GM18951 (cell line): ENCODE data around the gene ZNF287.

Experiments used
- POLR2A ChIP-seq: IDR thresholded peaks from 4 replicates; pipeline ENCODE4 v1.6.1; 2011; ENCODE audit warnings: mild to moderate bottlenecking; ENCODE audit not compliant: insufficient read length, insufficient read depth; ENCODE audit errors: extremely low read depth
- in situ Hi-C: fragments of 300-500 bp; cut with MboI; formaldehyde crosslinking; loops from one replicate; pipeline ENCODE4 v1.12.0; 2022; ENCODE audit warnings: low sequenced_read_pairs, mixed read lengths, inconsistent platforms; ENCODE audit not compliant: unreplicated experiment

ZNF287 gene

DNA sequence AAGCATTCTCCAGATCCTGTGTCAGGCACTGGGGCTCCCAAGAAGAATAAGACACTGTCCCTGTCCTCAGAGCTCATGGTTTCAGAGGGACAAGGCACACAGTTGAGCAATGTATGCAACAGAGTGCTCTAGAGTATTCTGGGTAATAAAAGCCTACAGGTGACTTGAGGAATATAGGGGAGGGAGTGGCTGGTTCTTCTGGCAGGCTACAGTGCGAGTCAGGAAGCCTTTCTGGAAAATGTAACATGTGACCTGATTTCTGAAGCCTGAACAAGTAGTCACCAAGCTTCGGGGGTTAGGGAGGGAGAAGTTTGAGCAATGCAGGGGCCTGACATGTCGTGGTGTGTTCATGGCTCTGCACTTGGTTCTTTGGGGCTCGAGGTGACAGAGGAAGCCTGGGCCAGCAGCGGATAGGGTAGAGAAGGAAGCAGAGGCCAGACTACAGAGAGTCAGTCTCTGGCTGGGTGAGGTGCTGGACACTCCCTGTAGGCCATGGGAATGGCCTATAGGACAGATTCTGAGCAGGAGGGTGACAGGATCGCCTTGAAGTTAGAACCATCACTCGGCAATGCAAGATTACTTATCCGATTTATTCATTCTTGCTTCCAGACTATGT lies 61.0 kb downstream of the ZNF287 start:
- no peak for TF ChIP-seq POLR2A
- in situ Hi-C loops = no loop called here

DNA sequence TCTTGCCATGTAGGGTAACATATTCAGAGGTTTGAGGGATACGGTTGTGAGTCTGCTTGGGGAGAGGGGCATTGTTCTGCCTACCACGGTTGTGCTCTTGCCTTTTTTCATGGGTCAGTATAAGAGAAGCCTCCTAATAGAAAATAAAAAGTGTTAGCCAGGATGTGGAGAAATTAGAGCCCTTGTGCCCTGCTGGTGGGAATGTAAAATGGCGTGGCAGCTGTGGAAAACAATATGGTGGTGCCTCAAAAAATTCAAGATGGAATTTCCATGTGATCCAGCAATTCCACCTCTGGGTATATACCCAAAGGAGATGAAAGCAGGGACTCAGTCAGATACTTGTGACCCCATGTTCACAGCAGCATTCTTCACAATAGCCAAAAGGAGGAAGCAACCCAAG lies 62.8 kb downstream of the ZNF287 start:
- in situ Hi-C loops = no loop called here
- TF ChIP-seq POLR2A = no peak

DNA sequence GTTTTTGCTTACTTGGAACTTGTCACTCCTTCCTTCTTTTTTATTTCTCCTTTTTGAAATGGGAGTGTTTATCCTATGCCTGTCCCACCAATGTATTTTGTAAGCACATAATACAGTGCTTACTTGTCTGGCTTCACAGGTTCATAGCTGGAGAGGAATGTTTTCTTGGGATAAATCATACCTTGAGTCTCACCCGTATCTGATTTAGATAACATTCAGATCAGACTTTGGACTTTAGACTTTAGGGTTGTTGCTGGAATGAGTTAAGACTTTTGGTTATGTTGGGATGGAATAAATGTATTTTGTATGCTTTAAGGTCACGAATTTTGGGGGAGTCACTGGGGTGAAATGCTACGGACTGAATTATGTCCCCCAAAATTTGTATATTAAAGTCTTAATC lies 64.0 kb downstream of the ZNF287 start:
- in situ Hi-C loops = no loop called here
- no peak for TF ChIP-seq POLR2A
